NCI-H460 (cell line): ENCODE data around the gene NPIPA8. TPM values are rescaled to one million over a fixed set of nuclear protein-coding genes. Genes with fewer than 3 reads are reported as not detected.
"Not testable (repeated sequence)": the region's sequence is repeated elsewhere in the genome, so short reads cannot be mapped to it uniquely, and the experiment has no call there.

Experiments
- DNase-seq: peaks from one replicate; pipeline ENCODE4 v3.0.0-alpha.2; 2016; ENCODE audit warnings: low read depth; ENCODE audit errors: extremely low read depth
- polyA plus RNA-seq: library from polyadenylated mRNA; depleted of rRNA; stranded (reverse); fragments of >200 nt; gene quantifications from 2 replicates; pipeline ENCODE4 v1.2.3, GENCODE V29; 2014; cell fraction: nucleus; rRNA removed
- total RNA-seq: library from RNA; depleted of rRNA; stranded (reverse); fragments of >200 nt; shearing (Covaris generic); gene quantifications from 2 replicates; pipeline ENCODE4 v1.2.3, GENCODE V29; 2014; rRNA removed

The NPIPA8 gene
- not detected in 2 replicates for total RNA-seq
- polyA plus RNA-seq = 82.1 and 284 TPM in 2 replicates

DNA sequence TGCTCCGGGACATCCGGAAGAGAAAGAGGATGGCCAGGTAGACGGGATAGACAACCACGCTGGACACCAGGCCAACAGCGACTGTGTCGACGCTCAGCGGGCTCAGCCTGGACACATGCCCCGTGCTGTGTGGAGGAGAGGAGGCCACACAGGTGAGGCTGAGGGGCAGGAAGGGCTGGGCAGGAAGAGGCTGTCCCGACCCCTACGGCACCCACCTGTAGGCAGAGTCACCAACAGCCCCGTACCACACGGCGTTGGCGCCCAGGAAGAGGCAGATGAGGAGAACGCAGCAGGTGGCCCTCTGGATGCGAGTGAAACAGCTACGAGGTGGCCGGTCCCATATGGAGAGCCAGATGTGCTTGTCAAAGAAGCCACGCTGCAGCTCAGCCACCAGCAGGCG, at the start of gene NPIPA8:
NPIPA8 (minus strand) TSS at position 101 of the 400 bp plus-strand sequence. CDS start 4,074 bp downstream, outside the sequence.
- DNase-seq = not testable (repeated sequence)

DNA sequence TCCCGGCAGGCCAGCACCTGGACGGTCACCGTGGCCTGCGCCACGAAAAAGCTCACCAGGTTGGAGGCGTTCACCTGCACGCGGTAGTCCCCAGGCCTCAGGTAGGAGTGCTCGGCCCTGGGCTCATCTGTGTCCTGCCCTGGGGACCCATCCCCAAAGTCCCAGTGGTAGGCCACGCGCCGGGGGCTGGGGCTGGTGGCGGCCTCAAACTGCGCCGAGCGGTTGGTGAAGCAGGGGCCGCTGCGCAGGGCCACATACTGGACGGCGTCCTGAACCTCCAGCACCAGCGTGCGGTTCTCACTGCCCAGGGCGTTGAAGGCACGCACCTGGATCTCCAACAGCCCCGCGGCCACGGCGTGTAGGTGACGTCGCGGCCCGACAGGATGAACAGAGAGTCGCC, 48.7 kb upstream of the NPIPA8 start:
- not testable (repeated sequence) for DNase-seq

DNA sequence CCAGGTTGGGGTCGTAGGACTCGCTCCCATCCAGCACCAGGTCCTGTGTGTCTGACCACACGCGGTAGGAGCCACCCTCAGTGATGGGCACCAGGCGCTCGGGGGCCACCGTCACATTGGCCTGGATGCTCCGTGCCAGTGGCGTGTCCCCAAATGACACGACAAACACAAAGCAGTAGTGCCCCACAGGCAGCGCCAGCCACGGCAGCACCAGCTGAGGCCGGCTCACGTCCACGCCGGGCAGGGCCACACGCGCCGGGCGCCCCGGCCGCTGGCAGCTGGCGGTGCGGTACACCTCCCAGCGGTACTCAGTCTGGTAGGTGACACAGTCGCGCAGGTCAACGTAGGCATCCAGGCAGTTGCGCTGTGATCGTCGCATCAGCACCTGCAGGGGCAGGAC, 48.3 kb upstream of the NPIPA8 start:
- not testable (repeated sequence) for DNase-seq

DNA sequence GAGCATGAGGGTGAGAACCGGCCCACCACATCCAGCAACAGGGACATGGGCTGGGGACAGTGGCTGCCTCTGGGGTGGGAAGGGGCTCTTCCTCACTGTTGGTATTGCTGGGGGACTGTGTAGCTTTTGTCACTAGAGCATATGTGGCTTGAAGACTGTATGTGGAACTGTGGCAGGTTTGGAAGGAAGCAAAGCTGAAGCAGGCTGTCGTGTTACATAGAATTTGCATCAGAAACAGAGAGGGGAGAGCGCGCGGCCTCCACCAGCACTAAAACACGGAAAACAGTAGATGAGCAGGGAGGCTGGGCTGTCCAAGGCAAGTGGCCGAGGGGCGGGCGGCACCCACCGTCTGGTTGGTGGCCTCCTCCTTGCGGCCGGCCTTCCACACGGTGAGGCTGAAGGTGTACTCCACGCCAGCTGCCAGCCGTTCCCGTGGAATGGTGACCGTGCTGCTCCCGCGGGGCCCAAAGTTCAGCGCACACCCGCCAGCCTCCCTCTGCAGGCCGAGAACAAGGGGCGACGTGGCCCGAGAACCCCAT, 47.6 kb upstream of the NPIPA8 start:
- not testable (repeated sequence) for DNase-seq

DNA sequence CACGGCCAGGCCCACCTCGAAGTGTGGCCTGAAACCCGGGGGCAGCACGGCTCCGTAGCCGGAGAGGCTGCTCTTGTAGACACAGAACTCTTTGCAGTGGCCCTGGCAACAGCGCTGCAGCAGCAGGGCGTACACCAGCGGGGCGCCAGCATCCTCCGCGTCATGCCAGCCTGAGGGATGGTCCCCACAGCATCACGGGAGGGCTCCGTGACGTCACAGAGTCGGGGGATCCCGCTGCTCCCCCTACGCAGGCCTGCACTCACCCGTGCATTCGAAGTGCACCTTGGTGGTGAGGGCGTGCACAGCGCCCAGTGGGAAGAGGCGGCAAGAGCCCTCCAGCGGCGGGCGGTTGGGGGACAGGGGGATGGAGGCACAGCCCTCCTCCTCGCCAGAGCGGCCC, 46.2 kb upstream of the NPIPA8 start:
- not testable (repeated sequence) for DNase-seq

DNA sequence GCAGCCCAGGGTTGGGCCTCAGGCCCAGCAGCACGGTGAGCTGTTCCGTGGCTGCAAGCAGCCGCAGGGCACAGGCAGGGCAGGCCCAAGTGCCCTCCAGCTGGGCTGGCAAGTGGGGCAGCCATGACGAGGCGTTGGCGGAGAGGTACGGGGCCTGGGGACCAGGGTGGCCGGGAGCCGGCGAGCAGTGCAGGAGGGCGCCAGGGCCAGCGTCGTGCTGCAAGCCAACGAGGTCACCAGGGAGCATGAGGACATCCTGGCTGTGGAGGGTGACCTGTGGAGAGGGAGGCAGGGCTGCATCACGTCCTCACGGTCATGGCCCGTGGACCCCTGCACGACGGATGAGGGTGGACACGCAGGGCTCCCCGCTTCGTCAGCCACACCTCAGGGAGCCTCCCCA, 11.2 kb upstream of the NPIPA8 start:
- not testable (repeated sequence) for DNase-seq

DNA sequence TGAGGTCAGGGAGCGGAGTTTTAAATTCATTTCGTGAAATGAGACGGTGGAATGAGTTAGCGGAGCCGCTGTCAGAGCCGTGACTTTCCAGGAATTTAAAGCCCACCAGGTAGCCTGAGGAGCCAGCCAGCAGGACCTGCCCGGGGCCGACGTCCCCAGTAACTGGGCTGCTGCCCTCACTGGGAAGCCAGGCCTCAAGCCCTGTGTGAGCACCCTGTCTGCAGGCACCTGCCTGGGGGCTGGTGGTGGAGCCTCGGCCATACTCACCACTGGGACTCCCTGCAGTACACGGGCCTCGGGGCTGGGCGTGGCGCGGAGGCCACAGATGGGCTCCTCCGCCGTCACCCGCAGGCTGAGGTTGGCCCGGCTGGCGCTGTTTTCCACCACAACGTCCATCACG, 10.5 kb upstream of the NPIPA8 start:
- DNase-seq = not testable (repeated sequence)

DNA sequence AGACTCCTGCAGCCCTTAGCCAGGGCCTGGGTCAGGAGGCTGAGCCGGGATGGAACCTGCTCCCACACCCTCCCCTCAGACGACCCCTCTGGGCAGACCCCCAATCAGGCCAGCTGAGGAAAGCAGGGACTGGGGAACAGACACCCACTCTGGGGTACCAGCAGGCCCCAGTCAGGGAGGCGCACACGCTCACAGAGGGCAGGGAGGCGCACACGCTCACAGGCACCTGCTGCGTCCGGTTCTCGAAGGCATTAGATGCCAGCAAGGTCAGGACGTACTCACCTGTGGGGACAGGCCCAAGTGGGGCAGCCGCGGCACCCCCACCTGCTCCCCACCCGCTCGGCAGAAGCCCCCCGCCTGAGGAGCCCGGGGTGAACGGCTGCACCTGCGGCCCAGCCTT, 8.1 kb upstream of the NPIPA8 start:
- DNase-seq = not testable (repeated sequence)

DNA sequence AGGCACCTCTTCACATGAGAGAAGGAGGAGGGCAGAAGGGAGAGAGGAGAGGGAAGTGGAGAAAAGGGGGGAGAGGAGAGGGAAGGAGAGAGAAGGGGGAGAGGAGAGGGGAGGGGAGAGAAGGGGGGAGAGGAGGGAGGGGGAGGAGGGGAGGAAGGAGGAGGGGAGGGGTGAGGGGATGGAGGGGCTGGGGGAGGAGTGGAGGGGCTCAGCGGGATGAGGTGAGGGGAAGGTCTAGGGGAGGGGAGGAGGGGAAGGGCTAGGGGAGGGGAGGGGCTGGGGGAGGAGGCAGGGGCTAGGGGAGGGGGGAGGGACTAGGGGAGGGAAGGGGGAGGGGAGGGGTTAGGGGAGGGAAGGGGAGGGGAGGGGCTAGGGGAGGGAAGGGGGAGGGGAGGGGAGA, 5.5 kb upstream of the NPIPA8 start:
- not testable (repeated sequence) for DNase-seq

DNA sequence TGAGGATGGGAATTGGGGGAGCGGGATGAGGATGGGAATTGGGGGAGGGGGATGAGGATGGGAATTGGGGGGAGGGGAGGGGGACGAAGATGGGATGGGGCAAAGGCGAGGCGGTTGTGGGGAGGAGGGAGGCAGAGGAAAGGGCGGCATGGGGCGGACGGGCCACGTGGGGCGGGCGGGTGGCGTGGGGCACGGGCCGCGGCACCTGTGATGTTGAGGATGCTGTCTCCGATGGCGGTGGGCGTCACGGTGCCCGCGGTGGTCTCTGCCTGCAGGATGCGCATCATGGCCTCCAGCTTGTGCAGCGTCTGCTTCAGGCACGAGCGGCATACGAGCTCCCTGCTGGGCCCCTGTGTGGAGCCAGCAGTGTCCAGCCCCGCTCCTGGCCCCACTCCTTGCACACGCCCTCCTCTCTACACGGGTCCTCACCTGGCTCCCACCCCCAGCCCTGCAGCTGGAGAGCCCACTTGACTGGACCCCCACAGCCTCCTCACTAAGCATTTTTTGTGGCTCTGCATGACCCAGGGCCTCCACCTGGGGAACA, 5.0 kb upstream of the NPIPA8 start:
- DNase-seq = not testable (repeated sequence)

DNA sequence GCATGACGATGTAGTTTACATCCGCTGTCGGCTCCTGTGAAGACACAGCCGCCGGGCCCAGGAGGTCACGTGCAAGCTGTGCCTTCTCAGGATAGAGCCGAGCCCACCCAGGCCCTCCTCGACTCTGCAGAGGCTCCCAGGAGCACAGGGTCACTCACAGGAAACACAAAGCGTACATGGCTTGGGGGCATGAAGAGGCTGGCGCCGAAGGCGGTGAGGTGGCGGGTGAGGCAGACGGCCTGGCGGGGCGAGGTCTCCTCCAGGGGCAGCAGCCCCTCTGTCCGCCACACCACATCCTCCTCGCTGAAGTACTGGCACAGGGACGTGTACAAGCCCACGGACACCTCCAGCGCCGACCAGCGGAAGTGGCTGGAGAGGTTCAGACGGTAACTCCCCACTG, 2.7 kb upstream of the NPIPA8 start:
- DNase-seq = not testable (repeated sequence)

DNA sequence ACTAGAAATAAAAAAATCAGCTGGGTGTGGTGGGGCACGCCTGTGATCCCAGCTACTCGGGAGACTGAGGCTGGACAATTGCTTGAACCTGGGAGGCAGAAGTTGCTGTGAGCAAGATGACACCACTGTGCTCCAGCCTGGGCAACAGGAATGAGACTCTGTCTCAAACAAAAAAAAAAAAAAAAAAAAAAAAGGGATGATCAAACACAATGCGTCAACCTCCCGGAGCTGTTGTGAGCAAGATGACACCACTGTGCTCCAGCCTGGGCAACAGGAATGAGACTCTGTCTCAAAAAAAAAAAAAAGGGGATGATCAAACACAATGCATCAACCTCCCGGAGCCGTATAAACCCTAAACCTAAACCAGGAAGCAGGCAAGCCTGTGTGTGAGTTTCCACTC, 24.7 kb downstream of the NPIPA8 start:
- not testable (repeated sequence) for DNase-seq

DNA sequence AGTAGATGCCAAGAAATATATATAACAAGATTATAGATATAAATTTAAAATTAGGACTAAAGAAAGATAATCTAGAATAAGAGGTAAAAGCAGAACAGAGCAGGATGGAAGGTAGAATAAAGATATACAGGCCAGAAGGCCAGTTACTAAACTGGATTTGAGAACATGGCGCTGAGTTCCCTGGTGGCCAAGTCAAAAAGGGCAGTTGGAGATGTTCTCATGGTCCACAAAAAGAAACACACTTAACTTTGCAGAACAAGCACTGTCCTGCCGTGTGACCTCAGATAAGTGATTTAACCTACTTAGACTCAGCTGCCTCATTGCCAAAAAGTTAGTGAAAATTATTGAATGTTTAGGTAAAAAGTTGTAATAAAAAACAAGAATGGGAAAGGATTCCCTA, 27.4 kb downstream of the NPIPA8 start:
- DNase-seq = not testable (repeated sequence)

DNA sequence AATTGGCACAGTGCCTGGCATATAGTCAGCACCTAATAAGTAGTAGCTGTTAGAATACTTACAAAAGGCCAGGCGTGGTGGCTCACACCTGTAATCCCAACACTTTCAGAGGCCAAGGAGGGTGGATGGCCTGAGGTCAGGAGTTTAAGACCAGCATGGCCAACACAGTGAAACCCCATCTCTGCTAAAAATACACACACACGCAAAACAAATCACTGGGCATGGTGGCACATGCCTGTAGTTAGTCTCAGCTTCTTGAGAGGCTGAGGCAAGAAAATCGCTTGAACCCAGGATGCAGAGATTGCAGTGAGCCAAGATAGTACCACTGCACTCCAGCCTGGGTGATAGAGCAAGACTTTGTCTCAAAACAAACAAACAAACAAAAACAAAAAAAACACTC, 29.3 kb downstream of the NPIPA8 start:
- DNase-seq = not testable (repeated sequence)

DNA sequence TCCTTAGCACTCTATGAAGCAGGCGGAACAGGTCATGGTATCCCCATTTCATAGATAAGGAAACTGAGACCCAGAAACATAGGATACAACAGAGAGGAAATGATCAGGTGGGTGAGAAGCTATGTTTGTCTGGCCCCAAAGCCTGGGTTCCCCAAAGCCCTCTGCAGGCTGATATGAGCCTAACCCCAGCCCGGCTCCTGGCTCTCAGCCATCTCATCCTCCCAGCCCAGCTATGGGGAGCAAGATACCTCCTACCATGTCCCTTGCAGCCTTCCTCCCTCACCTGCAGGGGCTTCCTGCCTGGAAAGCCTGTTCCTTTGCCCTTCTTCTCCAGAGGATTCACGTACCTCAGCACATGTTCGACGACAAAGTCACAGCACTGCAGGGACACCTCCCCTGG, 30.5 kb downstream of the NPIPA8 start:
- not testable (repeated sequence) for DNase-seq

DNA sequence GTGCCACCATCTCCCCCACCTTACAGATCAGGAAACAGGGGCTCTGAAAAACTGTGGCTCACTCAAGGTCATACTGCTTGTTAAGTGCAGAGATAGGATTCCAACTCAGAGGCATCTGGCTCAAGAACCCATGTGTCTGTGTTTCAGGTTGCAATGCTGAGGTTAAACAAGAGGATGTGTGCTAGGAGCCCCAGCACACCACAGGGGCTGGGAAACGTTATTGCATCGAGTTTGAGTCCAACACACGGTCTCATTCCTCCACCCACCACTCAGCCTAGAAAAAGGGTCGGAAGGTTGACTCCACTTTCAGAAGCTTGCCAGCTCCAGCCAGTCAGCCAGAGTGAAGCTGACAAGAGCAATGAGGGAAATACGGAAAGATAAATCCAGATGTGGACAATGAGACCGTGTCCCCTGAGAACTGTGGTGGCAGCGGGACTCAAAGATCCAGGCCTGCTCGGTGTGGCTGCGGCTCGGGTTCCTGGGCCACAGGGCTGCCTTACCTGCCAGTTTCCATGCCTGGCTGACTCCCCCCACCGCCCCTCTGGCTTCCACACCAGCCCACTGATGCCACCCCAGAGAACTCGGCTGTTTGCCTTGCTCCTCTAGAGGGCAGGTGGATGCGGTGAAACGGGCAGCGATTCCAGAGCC, 33.4 kb downstream of the NPIPA8 start:
- not testable (repeated sequence) for DNase-seq

DNA sequence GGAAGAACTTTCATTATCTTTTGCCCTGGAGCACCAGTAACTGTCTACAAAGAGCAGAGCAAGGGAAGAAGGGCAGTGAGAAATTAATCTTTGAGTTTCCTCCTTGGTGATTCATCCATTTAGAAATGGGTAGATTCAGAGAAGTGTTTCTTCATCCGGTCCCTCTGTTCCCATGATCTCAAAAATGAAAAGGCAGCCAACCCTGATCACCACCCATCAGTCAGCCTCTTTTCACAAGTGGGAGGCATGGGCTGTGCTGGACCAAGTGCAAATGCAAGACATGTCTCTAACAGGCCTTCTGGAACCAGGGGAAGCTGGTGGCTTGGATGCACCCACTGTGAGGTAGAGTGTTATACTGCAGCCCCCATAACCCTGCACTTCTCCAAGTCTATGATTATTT, 38.8 kb downstream of the NPIPA8 start:
- DNase-seq = not testable (repeated sequence)

DNA sequence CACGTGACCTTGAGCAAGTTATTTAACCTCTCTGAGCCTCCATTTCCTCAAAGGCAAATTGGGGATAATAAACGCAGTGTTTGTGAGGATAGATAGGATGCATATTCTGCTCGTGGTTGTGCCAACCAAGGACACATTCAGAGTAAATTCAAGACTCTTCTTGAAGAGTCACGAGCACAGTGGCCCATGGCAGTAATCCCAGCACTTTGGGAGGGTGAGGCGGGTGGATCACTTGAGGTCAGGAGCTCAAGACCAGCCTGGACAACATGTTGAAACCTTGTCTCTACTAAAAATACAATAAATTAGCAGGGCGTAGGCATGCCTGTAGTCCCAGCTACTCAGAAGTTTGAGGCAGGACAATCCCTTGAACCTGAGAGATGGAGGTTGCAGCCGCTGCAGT, 39.6 kb downstream of the NPIPA8 start:
- not testable (repeated sequence) for DNase-seq

DNA sequence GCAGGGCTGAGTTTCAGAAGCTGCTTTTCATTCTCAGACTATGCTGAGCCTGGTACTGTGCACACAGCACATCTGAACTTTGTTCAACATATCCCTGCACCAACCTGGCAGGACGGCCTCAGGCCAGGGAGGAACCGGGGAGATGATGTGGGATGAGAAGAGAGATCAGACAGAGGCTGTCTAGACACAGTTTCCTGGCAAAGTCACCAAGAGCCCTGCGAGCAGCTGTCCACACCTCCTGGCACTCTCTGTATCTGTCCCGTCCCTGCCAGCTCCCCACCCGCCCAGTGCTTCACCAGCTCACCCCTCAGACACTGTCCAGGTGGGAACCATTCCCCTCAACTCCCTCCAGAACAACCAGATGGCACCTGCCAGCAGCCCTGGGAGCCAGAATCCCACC, 42.2 kb downstream of the NPIPA8 start:
- not testable (repeated sequence) for DNase-seq

DNA sequence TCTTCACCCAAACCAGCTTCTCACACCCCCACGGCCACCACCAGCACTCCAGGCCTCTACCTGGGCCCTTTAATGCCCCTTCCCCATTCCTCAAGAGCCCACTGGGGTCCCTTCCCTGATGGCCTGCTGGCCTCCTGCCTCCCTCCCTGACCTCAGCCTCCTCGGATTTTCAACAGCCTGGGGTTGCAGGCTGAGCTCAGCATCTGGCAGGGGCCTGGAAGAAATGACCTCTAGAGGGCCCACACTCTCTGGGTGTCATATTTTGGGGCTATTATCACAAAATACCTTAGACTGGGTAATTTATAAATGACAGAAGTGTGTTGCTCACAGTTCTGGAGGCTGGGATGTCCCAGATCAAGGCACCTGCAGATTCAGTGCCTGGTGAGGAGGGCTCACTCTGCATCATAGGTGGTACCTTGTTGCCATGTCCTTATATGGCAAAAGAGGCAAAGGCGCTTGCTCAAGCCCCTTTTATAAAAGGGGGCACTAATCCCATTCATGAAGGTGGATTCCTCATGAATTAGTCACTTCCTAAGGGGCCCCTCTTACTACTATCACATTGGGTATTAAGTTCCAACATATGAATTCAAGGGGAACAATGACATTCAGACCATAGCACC, 43.1 kb downstream of the NPIPA8 start:
- DNase-seq = not testable (repeated sequence)

DNA sequence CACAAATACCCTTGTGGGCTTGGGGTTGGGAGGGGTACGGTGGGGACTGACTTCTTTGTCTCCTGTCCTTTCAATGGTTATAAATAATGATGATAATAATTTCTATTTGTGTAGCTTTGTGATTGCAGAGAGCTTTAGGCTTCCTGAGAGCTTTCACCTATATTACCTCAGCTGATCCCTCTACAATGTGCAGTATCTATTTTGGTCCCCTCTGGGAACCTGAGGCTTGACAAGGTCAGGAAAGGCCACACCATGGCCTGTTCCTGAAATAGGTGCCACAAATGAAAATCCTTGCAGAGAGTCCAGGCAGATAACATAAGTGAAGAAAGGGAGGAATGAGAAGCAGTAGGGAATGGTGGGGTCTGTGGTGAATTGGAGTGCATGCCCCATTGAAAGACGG, 45.6 kb downstream of the NPIPA8 start:
- DNase-seq = not testable (repeated sequence)

DNA sequence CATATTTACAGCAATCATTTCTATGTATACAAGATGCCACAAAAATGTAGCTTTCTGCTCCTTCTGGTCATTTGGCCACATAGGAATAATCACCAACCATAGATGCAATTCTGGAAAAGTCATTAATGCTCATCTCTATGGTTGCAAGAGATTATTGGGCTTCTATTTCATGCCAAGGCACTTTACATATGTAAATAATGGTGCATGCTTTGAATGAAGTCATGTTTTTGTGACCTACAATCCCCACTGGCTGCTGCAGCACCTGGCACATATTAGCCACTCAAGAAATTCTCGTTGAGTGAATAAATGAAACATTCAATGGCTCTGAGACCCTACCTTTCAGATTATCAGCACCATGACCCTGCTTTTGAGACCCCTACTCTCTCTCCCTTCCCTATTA, 50.2 kb downstream of the NPIPA8 start:
- not testable (repeated sequence) for DNase-seq
